ENCODE data around the gene TRABD2B.

DNA sequence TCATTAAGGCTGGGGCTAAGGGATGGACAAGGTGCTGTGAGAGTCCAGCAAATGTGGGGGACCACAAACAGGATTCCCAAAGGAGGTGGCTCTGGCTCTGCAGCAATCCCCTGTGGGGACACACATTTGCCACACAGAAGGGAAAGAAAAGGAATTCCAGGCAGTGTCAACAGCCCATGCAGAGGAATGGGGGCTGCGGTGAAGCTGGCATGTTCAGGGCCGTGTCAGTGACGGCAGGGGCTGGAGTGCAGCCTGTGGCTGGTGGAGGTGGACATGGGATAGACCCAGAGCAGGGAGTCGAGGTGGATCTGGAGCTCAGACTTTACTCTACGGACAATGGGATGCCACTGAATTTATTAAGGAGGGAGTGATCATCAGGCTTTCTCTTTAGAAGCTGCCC is 183.2 kb downstream of the TRABD2B start:
- TF ChIP-seq, protein P1, sequence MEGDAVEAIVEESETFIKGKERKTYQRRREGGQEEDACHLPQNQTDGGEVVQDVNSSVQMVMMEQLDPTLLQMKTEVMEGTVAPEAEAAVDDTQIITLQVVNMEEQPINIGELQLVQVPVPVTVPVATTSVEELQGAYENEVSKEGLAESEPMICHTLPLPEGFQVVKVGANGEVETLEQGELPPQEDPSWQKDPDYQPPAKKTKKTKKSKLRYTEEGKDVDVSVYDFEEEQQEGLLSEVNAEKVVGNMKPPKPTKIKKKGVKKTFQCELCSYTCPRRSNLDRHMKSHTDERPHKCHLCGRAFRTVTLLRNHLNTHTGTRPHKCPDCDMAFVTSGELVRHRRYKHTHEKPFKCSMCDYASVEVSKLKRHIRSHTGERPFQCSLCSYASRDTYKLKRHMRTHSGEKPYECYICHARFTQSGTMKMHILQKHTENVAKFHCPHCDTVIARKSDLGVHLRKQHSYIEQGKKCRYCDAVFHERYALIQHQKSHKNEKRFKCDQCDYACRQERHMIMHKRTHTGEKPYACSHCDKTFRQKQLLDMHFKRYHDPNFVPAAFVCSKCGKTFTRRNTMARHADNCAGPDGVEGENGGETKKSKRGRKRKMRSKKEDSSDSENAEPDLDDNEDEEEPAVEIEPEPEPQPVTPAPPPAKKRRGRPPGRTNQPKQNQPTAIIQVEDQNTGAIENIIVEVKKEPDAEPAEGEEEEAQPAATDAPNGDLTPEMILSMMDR (IDR thresholded peaks at IDR 0.05; ENCODE audit: low read depth, low read length, missing input control), result no peak
- no peak for TF ChIP-seq YY1 (IDR thresholded peaks at IDR 0.05)
